A673 (cell line): ENCODE results near the gene PGAM2.

Experiments
- EZH2 ChIP-seq: fragments of 200-600 bp; sonication (generic); IDR thresholded peaks from 2 replicates; pipeline ENCODE4 v1.6.1; 2017; ENCODE audit warnings: borderline replicate concordance, low read depth, mild to moderate bottlenecking, mixed read lengths, antibody characterized with exemption, low read length; ENCODE audit not compliant: poor library complexity, severe bottlenecking
- TF ChIP-seq, protein P1 (sequence below): fragments of 300-800, 200-600 bp; sonication (generic); conservative IDR thresholded peaks from 2 replicates; pipeline ENCODE4 v1.5.1; 2017; ENCODE audit warnings: low read depth, mild to moderate bottlenecking, antibody characterized with exemption, low read length, moderate library complexity, mixed read lengths

DNA sequence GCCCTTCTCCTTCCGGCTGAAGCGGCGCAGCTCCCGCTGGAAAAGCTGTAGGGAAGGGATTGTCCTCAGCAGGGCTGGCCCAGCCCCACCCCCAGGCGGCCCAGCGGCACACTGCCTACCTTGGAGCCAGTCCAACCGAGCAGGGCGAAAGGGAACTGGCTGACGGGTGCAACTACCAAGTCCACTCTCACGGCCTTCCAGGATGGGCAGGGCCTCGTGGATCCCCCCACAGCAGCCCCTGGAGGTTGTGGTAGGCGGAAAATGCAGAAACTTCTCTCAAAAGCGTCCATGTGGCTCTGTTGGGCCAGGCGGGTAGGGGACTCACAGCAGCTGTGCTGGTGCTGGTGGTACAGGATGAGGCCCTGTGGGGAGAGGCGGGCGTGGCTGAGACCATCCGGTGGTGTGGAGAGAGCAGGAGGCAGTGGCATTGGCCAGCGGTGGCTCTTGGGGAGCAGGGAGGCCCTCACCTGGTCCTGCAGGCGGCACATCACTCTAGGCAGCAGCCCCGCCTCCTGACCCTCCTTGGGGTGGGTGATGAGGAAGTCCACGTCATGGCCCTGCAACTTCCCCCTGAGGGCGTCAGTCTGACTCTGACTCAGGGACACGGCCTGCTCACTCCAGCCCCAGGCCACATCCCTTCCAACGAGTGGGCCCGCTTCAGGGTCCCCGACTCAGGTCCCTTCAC, 8.4 kb upstream of the PGAM2 start:
- TF ChIP-seq, protein P1, sequence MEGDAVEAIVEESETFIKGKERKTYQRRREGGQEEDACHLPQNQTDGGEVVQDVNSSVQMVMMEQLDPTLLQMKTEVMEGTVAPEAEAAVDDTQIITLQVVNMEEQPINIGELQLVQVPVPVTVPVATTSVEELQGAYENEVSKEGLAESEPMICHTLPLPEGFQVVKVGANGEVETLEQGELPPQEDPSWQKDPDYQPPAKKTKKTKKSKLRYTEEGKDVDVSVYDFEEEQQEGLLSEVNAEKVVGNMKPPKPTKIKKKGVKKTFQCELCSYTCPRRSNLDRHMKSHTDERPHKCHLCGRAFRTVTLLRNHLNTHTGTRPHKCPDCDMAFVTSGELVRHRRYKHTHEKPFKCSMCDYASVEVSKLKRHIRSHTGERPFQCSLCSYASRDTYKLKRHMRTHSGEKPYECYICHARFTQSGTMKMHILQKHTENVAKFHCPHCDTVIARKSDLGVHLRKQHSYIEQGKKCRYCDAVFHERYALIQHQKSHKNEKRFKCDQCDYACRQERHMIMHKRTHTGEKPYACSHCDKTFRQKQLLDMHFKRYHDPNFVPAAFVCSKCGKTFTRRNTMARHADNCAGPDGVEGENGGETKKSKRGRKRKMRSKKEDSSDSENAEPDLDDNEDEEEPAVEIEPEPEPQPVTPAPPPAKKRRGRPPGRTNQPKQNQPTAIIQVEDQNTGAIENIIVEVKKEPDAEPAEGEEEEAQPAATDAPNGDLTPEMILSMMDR = no peak
- TF ChIP-seq EZH2 = no peak
